Esophagus squamous epithelium (tissue), 4 donors: ENCODE results near the gene ZNF723.

Experiments used
- POLR2A ChIP-seq, 4 donors: fragments of 450-650 bp; IDR thresholded peaks; one replicate each; pipeline ENCODE4 v1.6.1; 2017; ENCODE audit warnings: antibody characterized with exemption in 4 of 4, mild to moderate bottlenecking in 4 of 4, moderate library complexity in 3 of 4
- TF ChIP-seq, protein P1 (sequence below), 6 experiments: fragments of 450-650 bp in 4 of 6; fragments of 200-600 bp in 2 of 6; sonication (generic) in 2 of 6; IDR thresholded peaks; one replicate each; pipeline ENCODE4 v1.5.1; 2016 to 2019; ENCODE audit warnings: antibody characterized with exemption in 6 of 6, mild to moderate bottlenecking in 4 of 6, moderate library complexity in 4 of 6

DNA sequence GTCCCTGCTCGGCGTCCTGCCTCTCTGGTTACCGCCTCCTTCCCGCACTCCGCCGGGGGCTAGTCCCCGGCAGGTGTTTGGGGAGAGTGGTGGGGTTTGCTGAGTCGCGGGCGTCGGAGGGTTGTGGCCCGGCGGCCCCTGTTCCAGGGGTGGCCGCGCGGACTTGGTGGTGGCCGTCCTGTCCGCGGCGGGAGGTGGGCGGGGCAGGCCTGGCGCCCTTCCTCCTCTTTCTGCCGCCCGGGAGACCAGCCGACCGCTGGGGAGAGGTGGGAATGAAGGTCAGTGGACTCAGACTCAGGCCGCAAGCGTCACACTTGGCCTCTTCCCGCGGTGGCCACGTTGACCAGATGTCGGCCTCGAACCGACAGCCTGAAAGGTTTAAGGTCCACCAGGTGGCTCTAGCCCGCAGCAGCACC, 61.8 kb downstream of the ZNF723 start:
- TF ChIP-seq, protein P1, sequence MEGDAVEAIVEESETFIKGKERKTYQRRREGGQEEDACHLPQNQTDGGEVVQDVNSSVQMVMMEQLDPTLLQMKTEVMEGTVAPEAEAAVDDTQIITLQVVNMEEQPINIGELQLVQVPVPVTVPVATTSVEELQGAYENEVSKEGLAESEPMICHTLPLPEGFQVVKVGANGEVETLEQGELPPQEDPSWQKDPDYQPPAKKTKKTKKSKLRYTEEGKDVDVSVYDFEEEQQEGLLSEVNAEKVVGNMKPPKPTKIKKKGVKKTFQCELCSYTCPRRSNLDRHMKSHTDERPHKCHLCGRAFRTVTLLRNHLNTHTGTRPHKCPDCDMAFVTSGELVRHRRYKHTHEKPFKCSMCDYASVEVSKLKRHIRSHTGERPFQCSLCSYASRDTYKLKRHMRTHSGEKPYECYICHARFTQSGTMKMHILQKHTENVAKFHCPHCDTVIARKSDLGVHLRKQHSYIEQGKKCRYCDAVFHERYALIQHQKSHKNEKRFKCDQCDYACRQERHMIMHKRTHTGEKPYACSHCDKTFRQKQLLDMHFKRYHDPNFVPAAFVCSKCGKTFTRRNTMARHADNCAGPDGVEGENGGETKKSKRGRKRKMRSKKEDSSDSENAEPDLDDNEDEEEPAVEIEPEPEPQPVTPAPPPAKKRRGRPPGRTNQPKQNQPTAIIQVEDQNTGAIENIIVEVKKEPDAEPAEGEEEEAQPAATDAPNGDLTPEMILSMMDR (IDR thresholded peaks at IDR 0.05), result no peak
- no peak for TF ChIP-seq POLR2A (IDR thresholded peaks at IDR 0.05)
